H1 (cell line): Measurements from ENCODE around the gene RRP1B. TPM values are rescaled to one million over a fixed set of nuclear protein-coding genes. Genes with fewer than 3 reads are reported as not detected.

Source experiments
- CTCF ChIA-PET: fragments of 300-600 bp; sonication (Branson Sonifier 250); formaldehyde crosslinking; loops from one replicate; lab custom pipeline; 2021; ENCODE audit not compliant: partially characterized antibody; lab: Charles Lee
- POLR2A ChIA-PET: fragments of 300-600 bp; sonication (Branson Sonifier 250); formaldehyde crosslinking; loops from one replicate; lab custom pipeline; 2021; ENCODE audit warnings: inconsistent platforms; ENCODE audit not compliant: partially characterized antibody; lab: Charles Lee
- DNase-seq, 2 experiments: peaks; one replicate each; pipeline versions ENCODE4 v3.0.0 to v3.0.0-alpha.2; 2010 to 2022; ENCODE audit warnings: low spot score in 2 of 2, low read depth in 1 of 2, mixed read lengths in 1 of 2
- FAIRE-seq: peaks from 2 replicates; lab custom pipeline; 2011; peaks lifted over from hg19 to GRCh38; lab: Jason Lieb, UNC
- H2AFZ ChIP-seq: 2 replicates; pipeline ENCODE4 v1.8.1; 2012; ENCODE audit warnings: low read length, inconsistent platforms
- H2AK5ac ChIP-seq: 2 replicates; pipeline ENCODE4 v1.6.1; 2013; ENCODE audit warnings: low read depth, low read length
- H2BK120ac ChIP-seq: replicated peaks from 2 replicates; pipeline ENCODE3; 2013; ENCODE audit warnings: low read depth, low read length, inconsistent platforms
- H2BK12ac ChIP-seq: 2 replicates; pipeline ENCODE4 v1.6.1; 2013; ENCODE audit warnings: low read depth, low read length
- H2BK15ac ChIP-seq: 2 replicates; pipeline ENCODE4 v1.6.1; 2013; ENCODE audit warnings: low read length
- H2BK20ac ChIP-seq: 2 replicates; pipeline ENCODE4 v1.6.1; 2013; ENCODE audit warnings: low read length
- H2BK5ac ChIP-seq: 2 replicates; pipeline ENCODE4 v1.6.1; 2013; ENCODE audit warnings: low read depth, low read length
- H3K14ac ChIP-seq: 2 replicates; pipeline ENCODE4 v1.6.1; 2013; ENCODE audit warnings: inconsistent platforms; ENCODE audit not compliant: insufficient read length
- H3K18ac ChIP-seq: 2 replicates; pipeline ENCODE4 v1.6.1; 2013; ENCODE audit warnings: low read length; ENCODE audit errors: extremely low read depth
- H3K23ac ChIP-seq: 2 replicates; pipeline ENCODE4 v1.6.1; 2013; ENCODE audit warnings: inconsistent platforms; ENCODE audit not compliant: insufficient read length
- H3K23me2 ChIP-seq: 2 replicates; pipeline ENCODE4 v1.6.1; 2013; ENCODE audit warnings: low read depth, low read length
- H3K27ac ChIP-seq: 2 replicates; pipeline ENCODE4 v1.6.1; 2011; ENCODE audit warnings: low read depth, low read length, inconsistent platforms
- H3K27me3 ChIP-seq, 4 experiments: replicated peaks in 1 of 4; 1 replicate in 1 of 4; 2 replicates in 3 of 4; pipeline versions ENCODE4 v1.6.1 to v1.8.1; 2011 to 2013; ENCODE audit warnings: low read length in 3 of 4, mild to moderate bottlenecking in 3 of 4, inconsistent platforms in 2 of 4, mixed read lengths in 2 of 4, moderate library complexity in 1 of 4; ENCODE audit not compliant: control insufficient read depth in 3 of 4, insufficient read depth in 3 of 4; ENCODE audit errors: extremely low read depth in 1 of 4
- H3K36me3 ChIP-seq, 4 experiments: 2 replicates each; pipeline versions ENCODE4 v1.6.1 to v1.8.1; 2011 to 2013; ENCODE audit warnings: mild to moderate bottlenecking in 4 of 4, low read length in 3 of 4, moderate library complexity in 2 of 4, control low read depth in 1 of 4, inconsistent platforms in 1 of 4; ENCODE audit not compliant: insufficient read depth in 4 of 4, control insufficient read depth in 2 of 4
- H3K4ac ChIP-seq: replicated peaks from 2 replicates; pipeline ENCODE3; 2013; ENCODE audit warnings: low read length, low read depth, mixed read lengths, inconsistent platforms; ENCODE audit not compliant: insufficient read length
- H3K4me1 ChIP-seq, 4 experiments: replicated peaks in 1 of 4; 1 replicate in 1 of 4; 2 replicates in 3 of 4; pipeline versions ENCODE4 v1.6.1 to v1.8.1; 2011 to 2013; ENCODE audit warnings: low read length in 3 of 4, inconsistent platforms in 2 of 4, mixed read lengths in 1 of 4; ENCODE audit not compliant: insufficient read depth in 4 of 4, control insufficient read depth in 3 of 4
- H3K4me2 ChIP-seq, 2 experiments: 2 replicates each; pipeline versions ENCODE4 v1.6.1 to v1.8.1; 2011 to 2013; ENCODE audit warnings: low read depth in 2 of 2, low read length in 2 of 2, control low read depth in 1 of 2, inconsistent platforms in 1 of 2, mild to moderate bottlenecking in 1 of 2; ENCODE audit not compliant: insufficient read depth in 1 of 2
- H3K4me3 ChIP-seq, 4 experiments: fragments of 200-600, 300-600 bp in 1 of 4; sonication (generic), shearing (Covaris generic), sonication (Bioruptor Twin) in 1 of 4; 2 replicates each; pipeline versions ENCODE4 v1.5.1 to v1.8.1; 2011 to 2016; ENCODE audit warnings: low read length in 4 of 4, low read depth in 3 of 4, control low read depth in 2 of 4, inconsistent platforms in 2 of 4, mild to moderate bottlenecking in 2 of 4, mixed read lengths in 1 of 4, moderate library complexity in 1 of 4; ENCODE audit not compliant: insufficient read depth in 2 of 4; ENCODE audit errors: extremely low read depth in 1 of 4
- H3K56ac ChIP-seq: replicated peaks from 2 replicates; pipeline ENCODE3; 2013; ENCODE audit warnings: low read depth, mild to moderate bottlenecking, mixed read lengths, low read length, inconsistent platforms; ENCODE audit not compliant: insufficient read length
- H3K79me1 ChIP-seq: 2 replicates; pipeline ENCODE4 v1.6.1; 2013; ENCODE audit warnings: low read depth, low read length, control low read depth
- H3K79me2 ChIP-seq, 2 experiments: 2 replicates each; pipeline versions ENCODE4 v1.6.1 to v1.8.1; 2012 to 2013; ENCODE audit warnings: low read length in 2 of 2, mild to moderate bottlenecking in 2 of 2, inconsistent platforms in 1 of 2; ENCODE audit not compliant: insufficient read depth in 2 of 2, control insufficient read depth in 1 of 2
- H3K9ac ChIP-seq, 4 experiments: replicated peaks in 1 of 4; 1 replicate in 1 of 4; 2 replicates in 3 of 4; pipeline versions ENCODE4 v1.6.1 to v1.8.1; 2011 to 2013; ENCODE audit warnings: low read depth in 3 of 4, low read length in 3 of 4, control low read depth in 2 of 4, mild to moderate bottlenecking in 2 of 4, moderate library complexity in 2 of 4, inconsistent platforms in 1 of 4; ENCODE audit errors: extremely low read depth in 1 of 4
- H3K9me3 ChIP-seq, 2 experiments: 2 replicates each; pipeline versions ENCODE4 v1.6.1 to v1.8.1; 2012 to 2013; ENCODE audit warnings: mild to moderate bottlenecking in 2 of 2, moderate library complexity in 2 of 2, control low read depth in 1 of 2, inconsistent platforms in 1 of 2, low read depth in 1 of 2, low read length in 1 of 2, mixed read lengths in 1 of 2; ENCODE audit not compliant: insufficient read depth in 2 of 2
- H4K20me1 ChIP-seq, 2 experiments: replicated peaks in 1 of 2; 2 replicates each; pipeline versions ENCODE3 to v1.8.1; 2011 to 2013; ENCODE audit warnings: inconsistent platforms in 2 of 2, low read length in 2 of 2, mild to moderate bottlenecking in 1 of 2; ENCODE audit not compliant: insufficient read depth in 2 of 2, control insufficient read depth in 1 of 2
- H4K5ac ChIP-seq: 2 replicates; pipeline ENCODE4 v1.6.1; 2013; ENCODE audit warnings: low read length, low read depth, mixed read lengths, inconsistent platforms; ENCODE audit not compliant: insufficient read length
- H4K8ac ChIP-seq: 2 replicates; pipeline ENCODE4 v1.8.0; 2013; ENCODE audit warnings: mild to moderate bottlenecking, moderate library complexity, low read length, inconsistent platforms; ENCODE audit not compliant: insufficient read depth; ENCODE audit errors: extremely low read depth
- H4K91ac ChIP-seq: replicated peaks from 2 replicates; pipeline ENCODE3; 2013; ENCODE audit warnings: low read length, mixed read lengths, inconsistent platforms; ENCODE audit not compliant: insufficient read length
- EP300 ChIP-seq, 2 experiments: IDR thresholded peaks; 1 replicate in 1 of 2; 2 replicates in 1 of 2; pipeline ENCODE4 v1.6.1; 2011 to 2012; ENCODE audit warnings: low read depth in 2 of 2, low read length in 2 of 2, mild to moderate bottlenecking in 2 of 2, borderline replicate concordance in 1 of 2, inconsistent platforms in 1 of 2, moderate library complexity in 1 of 2
- GABPA ChIP-seq: IDR thresholded peaks from 2 replicates; pipeline ENCODE4 v1.6.1; 2011; ENCODE audit warnings: mild to moderate bottlenecking, low read length, moderate library complexity, borderline replicate concordance; ENCODE audit not compliant: insufficient read depth
- HDAC2 ChIP-seq, 2 experiments: fragments of 300-600 bp in 1 of 2; sonication (generic) in 1 of 2; IDR thresholded peaks; 2 replicates each; pipeline ENCODE4 v1.6.1; 2011 to 2012; ENCODE audit warnings: low read depth in 2 of 2, low read length in 2 of 2, mild to moderate bottlenecking in 2 of 2, moderate library complexity in 2 of 2, borderline replicate concordance in 1 of 2, inconsistent platforms in 1 of 2
- NRF1 ChIP-seq: IDR thresholded peaks from 2 replicates; pipeline ENCODE4 v1.6.1; 2011; ENCODE audit warnings: mild to moderate bottlenecking, low read depth, low read length, improper control_type of control experiment
- RBBP5 ChIP-seq: IDR thresholded peaks from 2 replicates; pipeline ENCODE4 v1.7.1; 2012; ENCODE audit warnings: low read depth, mild to moderate bottlenecking, inconsistent platforms, low read length, moderate library complexity, borderline replicate concordance
- TEAD4 ChIP-seq: IDR thresholded peaks from 2 replicates; pipeline ENCODE4 v1.6.1; 2012; ENCODE audit warnings: low read depth, low read length, inconsistent platforms, mixed read lengths
- WGBS, 2 experiments: shearing (Covaris generic) in 1 of 2; methylation state at CpG; one replicate each; pipeline versions ENCODE4 v1.1.6 to v1.1.7; 2013 to 2015; ENCODE audit warnings: low lambda C conversion rate in 2 of 2, mixed read lengths in 2 of 2, inconsistent platforms in 1 of 2, low coverage in 1 of 2, missing lambda C conversion rate in 1 of 2; ENCODE audit not compliant: insufficient replicate concordance in 2 of 2, insufficient coverage in 1 of 2, insufficient read length in 1 of 2; ENCODE audit errors: extremely low coverage in 1 of 2, missing lambda C conversion rate in 1 of 2; 5-methylcytosine and 5-hydroxymethylcytosine counted together
- polyA plus RNA-seq, 7 experiments: library from polyadenylated mRNA; depleted of rRNA in 3 of 7; stranded (reverse) in 5 of 7; unstranded in 2 of 7; fragments of >200 nt in 5 of 7; fragments of 200-250 nt in 2 of 7; gene quantifications; 1 replicate in 5 of 7; 2 replicates in 1 of 7; 4 replicates in 1 of 7; pipeline versions ENCODE4 v1.2.1 to v1.2.3, GENCODE V29; 2011 to 2013; ENCODE audit warnings: missing spikeins in 2 of 7, mixed read lengths in 2 of 7
- total RNA-seq: library from RNA; stranded (reverse); fragmentation: NEBNext Ultra II Directional; extraction: Animal tissue kit (Norgen Biotek cat#: 25700); gene quantifications from 2 replicates; pipeline ENCODE4 v1.2.1, GENCODE V29; 2021
- TF ChIP-seq, protein P1 (sequence below): IDR thresholded peaks from 2 replicates; pipeline ENCODE4 v1.6.1; 2012; ENCODE audit warnings: low read length, inconsistent platforms
- TF ChIP-seq, protein P2 (sequence below): IDR thresholded peaks from 2 replicates; pipeline ENCODE4 v1.6.1; 2012; ENCODE audit warnings: inconsistent platforms

Gene RRP1B
- total and polyA plus RNA-seq, 2 of the 8 experiments (the other 6 are each of a cell fraction or from before 2014, with no cell fraction given): 25.8 to 97.3 TPM

DNA sequence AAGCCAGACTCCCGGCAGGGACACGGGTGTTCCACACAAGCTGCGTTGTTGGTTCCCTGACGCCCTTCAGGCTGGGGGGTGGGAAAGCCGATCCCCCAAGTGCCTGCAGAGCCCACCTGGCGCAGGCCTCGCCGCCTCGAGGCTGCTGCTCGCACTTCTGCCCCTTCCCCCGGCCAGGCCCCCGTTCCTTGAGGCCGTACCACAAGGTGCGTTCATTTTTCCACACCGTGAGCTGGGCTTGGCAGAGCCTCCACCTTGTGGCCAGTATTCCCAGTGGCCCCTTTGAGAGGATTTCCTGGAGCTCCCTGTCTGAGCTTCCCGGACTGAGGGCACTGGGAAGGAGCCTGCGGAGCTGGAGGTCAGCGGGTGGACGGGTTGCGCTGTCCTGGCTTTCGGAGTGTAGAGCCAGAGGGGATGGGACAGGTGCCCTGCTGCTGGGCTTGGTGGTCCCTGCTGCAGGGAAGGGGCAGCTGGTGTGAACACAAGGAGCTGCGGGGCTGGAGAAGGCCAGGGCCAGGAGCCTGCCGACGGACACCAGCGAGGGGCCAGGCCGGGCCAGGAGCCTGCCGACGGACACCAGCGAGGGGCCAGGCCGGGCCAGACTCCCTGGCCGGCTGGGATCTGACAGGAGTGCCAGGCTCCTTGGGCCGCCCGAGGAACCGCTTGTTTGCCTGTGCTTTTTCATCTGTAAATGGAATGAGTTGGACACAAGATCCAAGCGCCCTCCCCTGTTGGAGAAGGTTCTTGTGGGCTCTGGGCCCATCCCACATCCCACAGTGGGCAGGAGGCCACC is 78.0 kb downstream of the RRP1B start:
- H3K9ac ChIP-seq: no peak overlapping the region
- no peaks in the 10 kb centered on the region; the same call in 1 of the 2 replicates for H3K79me1 ChIP-seq
- H2BK120ac ChIP-seq: no peak overlapping the region
- no peak overlapping the region for H3K23ac ChIP-seq
- H3K27ac ChIP-seq: no peak overlapping the region
- no peak overlapping the region for H4K8ac ChIP-seq
- no peaks in the 10 kb centered on the region for H3K23me2 ChIP-seq
- H3K79me2 ChIP-seq: peaks cover 0 to 8% of the 10 kb centered on the region in 2 experiments; a peak in 1 of 4 replicates
- peaks cover 0 to 9% (median 4%) of the 10 kb centered on the region in 4 experiments; a peak in 5 of 7 replicates for H3K4me1 ChIP-seq
- DNase-seq (no peak), FAIRE-seq (no peak)
- H3K36me3 ChIP-seq: no peaks in the 10 kb centered on the region
- H4K20me1 ChIP-seq: peaks cover 4 to 28% of the 10 kb centered on the region in 2 experiments
- H2BK5ac ChIP-seq: no peak overlapping the region
- no peak overlapping the region for H2BK20ac ChIP-seq
- H2AK5ac ChIP-seq: no peak overlapping the region
- no peak overlapping the region for H2AFZ ChIP-seq
- H2BK12ac ChIP-seq: no peak overlapping the region
- no peak overlapping the region for H3K14ac ChIP-seq
- WGBS, 2 experiments: 92% methylated on average over 30 of the region's 35 CpGs; no CpG with 5 or more reads in 1 of the 2 experiments
- H2BK15ac ChIP-seq: no peak overlapping the region
- no peak overlapping the region for H3K18ac ChIP-seq
- POLR2A ChIA-PET: interaction anchor here (0.6 to 4.3 kb wide), 5 partner anchors 8 to 68 kb away, joined by 3 to 17 read pairs (median 5); no protein-coding TSS in a partner anchor
- H4K5ac ChIP-seq: no peak overlapping the region
- H3K56ac ChIP-seq: no peak overlapping the region
- no peak overlapping the region for H3K4me3 ChIP-seq
- H3K27me3 ChIP-seq: no peaks in the 10 kb centered on the region
- no peaks in the 10 kb centered on the region for H3K9me3 ChIP-seq
- no peak overlapping the region for H3K4ac ChIP-seq
- H4K91ac ChIP-seq: no peak overlapping the region
- CTCF ChIA-PET: interaction anchor here (0.9 to 1.7 kb wide), 4 partner anchors 9 to 52 kb away, joined by 3 to 4 read pairs (median 3); partner anchors contain the start of gene RRP1
- H3K4me2 ChIP-seq: no peak overlapping the region
- TF ChIP-seq HDAC2 (IDR thresholded peaks at IDR 0.05; ENCODE audit: borderline replicate concordance in 1 of 2, low read depth in 2 of 2, low read length in 2 of 2): no peak
- TF ChIP-seq EP300 (IDR thresholded peaks at IDR 0.05; ENCODE audit: borderline replicate concordance in 1 of 2, low read depth in 2 of 2, low read length in 2 of 2): no peak
- TF ChIP-seq, protein P1, sequence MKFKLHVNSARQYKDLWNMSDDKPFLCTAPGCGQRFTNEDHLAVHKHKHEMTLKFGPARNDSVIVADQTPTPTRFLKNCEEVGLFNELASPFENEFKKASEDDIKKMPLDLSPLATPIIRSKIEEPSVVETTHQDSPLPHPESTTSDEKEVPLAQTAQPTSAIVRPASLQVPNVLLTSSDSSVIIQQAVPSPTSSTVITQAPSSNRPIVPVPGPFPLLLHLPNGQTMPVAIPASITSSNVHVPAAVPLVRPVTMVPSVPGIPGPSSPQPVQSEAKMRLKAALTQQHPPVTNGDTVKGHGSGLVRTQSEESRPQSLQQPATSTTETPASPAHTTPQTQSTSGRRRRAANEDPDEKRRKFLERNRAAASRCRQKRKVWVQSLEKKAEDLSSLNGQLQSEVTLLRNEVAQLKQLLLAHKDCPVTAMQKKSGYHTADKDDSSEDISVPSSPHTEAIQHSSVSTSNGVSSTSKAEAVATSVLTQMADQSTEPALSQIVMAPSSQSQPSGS: no peak
- no peak for TF ChIP-seq TEAD4
- TF ChIP-seq NRF1: no peak
- TF ChIP-seq GABPA: no peak
- no peak for TF ChIP-seq RBBP5
- TF ChIP-seq, protein P2, sequence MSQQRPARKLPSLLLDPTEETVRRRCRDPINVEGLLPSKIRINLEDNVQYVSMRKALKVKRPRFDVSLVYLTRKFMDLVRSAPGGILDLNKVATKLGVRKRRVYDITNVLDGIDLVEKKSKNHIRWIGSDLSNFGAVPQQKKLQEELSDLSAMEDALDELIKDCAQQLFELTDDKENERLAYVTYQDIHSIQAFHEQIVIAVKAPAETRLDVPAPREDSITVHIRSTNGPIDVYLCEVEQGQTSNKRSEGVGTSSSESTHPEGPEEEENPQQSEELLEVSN: no peak
